HEK293 (cell line): ENCODE data around the gene RRP1B.

Experiments
- BCL6B ChIP-seq: fragments of 450-650 bp; formaldehyde crosslinking; IDR thresholded peaks from 2 replicates; pipeline ENCODE4 v1.5.1; 2017; ENCODE audit warnings: missing biosample characterization, missing genetic modification characterization
- GFI1B ChIP-seq: fragments of 450-650 bp; formaldehyde crosslinking; IDR thresholded peaks from 2 replicates; pipeline ENCODE4 v1.5.1; 2016; ENCODE audit warnings: missing biosample characterization, missing genetic modification characterization
- GLI4 ChIP-seq: fragments of 450-650 bp; formaldehyde crosslinking; IDR thresholded peaks from 2 replicates; pipeline ENCODE4 v1.5.1; 2016; ENCODE audit warnings: missing biosample characterization, missing genetic modification characterization
- GLIS2 ChIP-seq: fragments of 450-650 bp; formaldehyde crosslinking; IDR thresholded peaks from 2 replicates; pipeline ENCODE4 v1.5.1; 2016; ENCODE audit warnings: missing biosample characterization, missing genetic modification characterization
- PBX3 ChIP-seq: sonication (generic); formaldehyde crosslinking; IDR thresholded peaks from 2 replicates; pipeline ENCODE4 v1.8.1; 2022; ENCODE audit warnings: mild to moderate bottlenecking, moderate library complexity, missing genetic modification reagents
- TRIM28 ChIP-seq: IDR thresholded peaks from 2 replicates; pipeline ENCODE4 v1.6.1; 2011; ENCODE audit warnings: low read length, control low read depth, borderline replicate concordance
- WT1 ChIP-seq: fragments of 450-650 bp; formaldehyde crosslinking; IDR thresholded peaks from 2 replicates; pipeline ENCODE4 v1.5.1; 2016; ENCODE audit warnings: missing biosample characterization, missing genetic modification characterization
- ZBTB17 ChIP-seq: fragments of 450-650 bp; formaldehyde crosslinking; IDR thresholded peaks from 2 replicates; pipeline ENCODE4 v1.5.1; 2016; ENCODE audit warnings: missing biosample characterization, missing genetic modification characterization
- ZBTB26 ChIP-seq: fragments of 450-650 bp; formaldehyde crosslinking; optimal IDR thresholded peaks from 2 replicates; pipeline ENCODE3; 2016; ENCODE audit warnings: missing biosample characterization, mild to moderate bottlenecking, missing genetic modification characterization
- ZNF112 ChIP-seq: fragments of 450-650 bp; formaldehyde crosslinking; IDR thresholded peaks from 2 replicates; pipeline ENCODE4 v1.5.0; 2017; ENCODE audit warnings: missing biosample characterization, missing genetic modification characterization
- ZNF140 ChIP-seq: fragments of 450-650 bp; formaldehyde crosslinking; IDR thresholded peaks from 2 replicates; pipeline ENCODE4 v1.5.1; 2016; ENCODE audit warnings: missing biosample characterization, missing genetic modification characterization
- ZNF148 ChIP-seq: fragments of 450-650 bp; formaldehyde crosslinking; IDR thresholded peaks from 2 replicates; pipeline ENCODE4 v1.5.0; 2017; ENCODE audit warnings: missing biosample characterization, missing genetic modification characterization, borderline replicate concordance
- ZNF155 ChIP-seq: fragments of 450-650 bp; formaldehyde crosslinking; IDR thresholded peaks from 2 replicates; pipeline ENCODE4 v1.5.1; 2016; ENCODE audit warnings: missing biosample characterization, missing genetic modification characterization
- ZNF169 ChIP-seq: fragments of 450-650 bp; formaldehyde crosslinking; IDR thresholded peaks from 2 replicates; pipeline ENCODE4 v1.5.1; 2016; ENCODE audit warnings: missing biosample characterization, missing genetic modification characterization
- ZNF24 ChIP-seq: fragments of 450-650 bp; formaldehyde crosslinking; IDR thresholded peaks from 2 replicates; pipeline ENCODE4 v1.5.1; 2016; ENCODE audit warnings: missing biosample characterization, missing genetic modification characterization
- ZNF302 ChIP-seq: fragments of 450-650 bp; formaldehyde crosslinking; IDR thresholded peaks from 2 replicates; pipeline ENCODE4 v1.5.1; 2016; ENCODE audit warnings: missing biosample characterization, missing genetic modification characterization, low read depth
- ZNF354C ChIP-seq: fragments of 450-650 bp; formaldehyde crosslinking; IDR thresholded peaks from 2 replicates; pipeline ENCODE4 v1.5.1; 2016; ENCODE audit warnings: missing biosample characterization, missing genetic modification characterization, low read depth, borderline replicate concordance
- ZNF366 ChIP-seq: fragments of 450-650 bp; formaldehyde crosslinking; conservative IDR thresholded peaks from 2 replicates; pipeline ENCODE4 v1.5.1; 2016; ENCODE audit warnings: missing biosample characterization, missing genetic modification characterization
- ZNF37A ChIP-seq: fragments of 450-650 bp; IDR thresholded peaks from 2 replicates; pipeline ENCODE4 v1.5.1; 2018; ENCODE audit warnings: missing biosample characterization, missing genetic modification characterization
- ZNF433 ChIP-seq: fragments of 450-650 bp; formaldehyde crosslinking; IDR thresholded peaks from 2 replicates; pipeline ENCODE4 v1.5.1; 2016; ENCODE audit warnings: missing biosample characterization, missing genetic modification characterization, low read depth
- ZNF473 ChIP-seq: fragments of 450-650 bp; formaldehyde crosslinking; IDR thresholded peaks from 2 replicates; pipeline ENCODE4 v1.5.1; 2017; ENCODE audit warnings: missing biosample characterization, missing genetic modification characterization
- ZNF501 ChIP-seq: fragments of 450-650 bp; formaldehyde crosslinking; IDR thresholded peaks from 2 replicates; pipeline ENCODE4 v1.5.1; 2016; ENCODE audit warnings: missing biosample characterization, missing genetic modification characterization
- ZNF521 ChIP-seq: fragments of 450-650 bp; formaldehyde crosslinking; IDR thresholded peaks from 2 replicates; pipeline ENCODE4 v1.5.1; 2017; ENCODE audit warnings: missing biosample characterization, mild to moderate bottlenecking, missing genetic modification characterization
- ZNF548 ChIP-seq: fragments of 450-650 bp; formaldehyde crosslinking; IDR thresholded peaks from 2 replicates; pipeline ENCODE4 v1.5.1; 2016; ENCODE audit warnings: missing biosample characterization, missing genetic modification characterization
- ZNF621 ChIP-seq: fragments of 450-650 bp; formaldehyde crosslinking; IDR thresholded peaks from 2 replicates; pipeline ENCODE4 v1.5.1; 2017; ENCODE audit warnings: missing biosample characterization, missing genetic modification characterization
- ZNF626 ChIP-seq: fragments of 450-650 bp; sonication (Bioruptor Pico); formaldehyde crosslinking; IDR thresholded peaks from 2 replicates; pipeline ENCODE4 v1.5.1; 2018; ENCODE audit warnings: missing biosample characterization, missing genetic modification characterization, inconsistent platforms
- ZNF645 ChIP-seq: fragments of 450-650 bp; formaldehyde crosslinking; IDR thresholded peaks from 2 replicates; pipeline ENCODE4; 2016; ENCODE audit warnings: missing biosample characterization, missing genetic modification characterization
- ZNF654 ChIP-seq: fragments of 450-650 bp; formaldehyde crosslinking; IDR thresholded peaks from 2 replicates; pipeline ENCODE4 v1.5.1; 2016; ENCODE audit warnings: low read depth, missing biosample characterization, missing genetic modification characterization
- ZNF704 ChIP-seq: fragments of 450-650 bp; formaldehyde crosslinking; IDR thresholded peaks from 2 replicates; pipeline ENCODE4 v1.5.1; 2016; ENCODE audit warnings: missing biosample characterization, missing genetic modification characterization
- ZNF747 ChIP-seq: fragments of 450-650 bp; formaldehyde crosslinking; IDR thresholded peaks from 2 replicates; pipeline ENCODE4 v1.5.1; 2016; ENCODE audit warnings: missing biosample characterization, missing genetic modification characterization
- ZNF768 ChIP-seq: fragments of 450-650 bp; formaldehyde crosslinking; IDR thresholded peaks from 2 replicates; pipeline ENCODE4 v1.5.1; 2018; ENCODE audit warnings: missing biosample characterization, mild to moderate bottlenecking, missing genetic modification characterization
- ZNF791 ChIP-seq: fragments of 450-650 bp; formaldehyde crosslinking; IDR thresholded peaks from 2 replicates; pipeline ENCODE4 v1.5.1; 2016; ENCODE audit warnings: missing biosample characterization, missing genetic modification characterization
- ZXDB ChIP-seq: fragments of 450-650 bp; formaldehyde crosslinking; IDR thresholded peaks from 2 replicates; pipeline ENCODE4 v1.5.1; 2016; ENCODE audit warnings: missing biosample characterization, missing genetic modification characterization

The RRP1B gene

GRCh38 chr21:43659136-43660000, at the start of gene RRP1B, which contains the start of gene HSF2BP (continued):
- TF ChIP-seq ZNF621 (tag by site-specific recombination) (no peak), ZNF791 (tag by site-specific recombination) (no peak), ZNF704 (tag by site-specific recombination) (no peak; the same call in 1 of the 2 replicates), ZNF24 (tag by site-specific recombination) (no peak; the same call in 1 of the 2 replicates), ZNF37A (tag by site-specific recombination) (0 out of 2 replicates have a peak, but pooled peaks have one; percentile 32), ZNF521 (tag by site-specific recombination) (no peak), ZNF354C (no peak), ZNF768 (tag by site-specific recombination) (no peak; the same call in 1 of the 2 replicates), ZNF626 (tag by site-specific recombination) (no peak), WT1 (tag by site-specific recombination) (peak; percentile 31; the same call in 1 of the 2 replicates), ZNF302 (tag by site-specific recombination) (no peak), ZNF433 (tag by site-specific recombination) (no peak), ZNF169 (no peak), GFI1B (no peak), ZNF747 (tag by site-specific recombination) (no peak), ZNF148 (tag by site-specific recombination) (no peak), GLIS2 (tag by site-specific recombination) (no peak), BCL6B (tag by site-specific recombination) (no peak), ZNF155 (tag by site-specific recombination) (no peak), ZNF654 (tag by site-specific recombination) (no peak), ZNF112 (no peak), GLI4 (tag by site-specific recombination) (peak; percentile 49; the same call in 1 of the 2 replicates), ZNF548 (tag by site-specific recombination) (no peak), ZNF140 (tag by site-specific recombination) (no peak), PBX3 (CRISPR knock-in tag) (peak; percentile 93), ZXDB (peak; percentile 81), ZNF473 (tag by site-specific recombination) (no peak), ZNF645 (tag by site-specific recombination) (no peak), ZBTB17 (tag by site-specific recombination) (peak; percentile 87), ZNF366 (no peak), ZNF501 (no peak), ZBTB26 (tag by site-specific recombination) (peak; percentile 90), TRIM28 (peak; percentile 48; the same call in 1 of the 2 replicates)
